Measurements from ENCODE around the gene KIF1C.
"Not testable (repeated sequence)": the region's sequence is repeated elsewhere in the genome, so short reads cannot be mapped to it uniquely, and the experiment has no call there.

Gene KIF1C

GRCh38 chr17:5002121-5002788, 4.5 kb downstream of the KIF1C start:
- DNase-seq, result no peak

GRCh38 chr17:5003214-5003867, 5.6 kb downstream of the KIF1C start:
- no peak for DNase-seq

GRCh38 chr17:5011928-5012327, 14.2 kb downstream of the KIF1C start:
- DNase-seq, result peak; percentile 24

- no peak for DNase-seq
These were observed 16.6 kb downstream of the KIF1C start for GRCh38 chr17:5014357-5014756.

- peak; percentile 34 for DNase-seq
These were observed 21.8 kb downstream of the KIF1C start for GRCh38 chr17:5019475-5019956.

- no peak for DNase-seq
These were observed 22.8 kb downstream of the KIF1C start for GRCh38 chr17:5020502-5021023.

GRCh38 chr17:5022171-5022711, 24.5 kb downstream of the KIF1C start:
- no peak for DNase-seq

GRCh38 chr17:5023588-5024147, 25.9 kb downstream of the KIF1C start:
- no peak for DNase-seq

- no peak for DNase-seq
These were observed 26.9 kb downstream of the KIF1C start for GRCh38 chr17:5024604-5025003.

- DNase-seq, result no peak
These were observed 29.5 kb downstream of the KIF1C start for GRCh38 chr17:5027299-5027698.

GRCh38 chr17:5027916-5028315, 30.2 kb downstream of the KIF1C start:
- peak; percentile 42 for DNase-seq

GRCh38 chr17:5030168-5030567, 32.4 kb downstream of the KIF1C start:
- DNase-seq, result not testable (repeated sequence)

- peak; percentile 85 for DNase-seq
These were observed 33.8 kb downstream of the KIF1C start for GRCh38 chr17:5031365-5032082.

GRCh38 chr17:5032865-5033264, 35.1 kb downstream of the KIF1C start:
- DNase-seq, result no peak

GRCh38 chr17:5033352-5034015, 35.7 kb downstream of the KIF1C start:
- no peak for DNase-seq

GRCh38 chr17:5034063-5034462, 36.3 kb downstream of the KIF1C start:
- DNase-seq, result no peak

- no peak for DNase-seq
These were observed 36.9 kb downstream of the KIF1C start for GRCh38 chr17:5034651-5035050.

- DNase-seq, result no peak
These were observed 37.6 kb downstream of the KIF1C start, which contains the start of gene SLC52A1 for GRCh38 chr17:5035315-5035714. TSS of gene SLC52A1 (minus strand) at chr17:5035426. CDS start at chr17:5034606, 820 bp downstream.

- peak; percentile 25 for DNase-seq
These were observed 44.6 kb downstream of the KIF1C start for GRCh38 chr17:5042157-5043022.

GRCh38 chr17:5043524-5043923, 45.8 kb downstream of the KIF1C start:
- DNase-seq, result no peak

- DNase-seq, result no peak
These were observed 46.9 kb downstream of the KIF1C start for GRCh38 chr17:5044630-5045029.
